T47D (cell line): ENCODE results near the gene LILRA1.
"Not testable (repeated sequence)": the region's sequence is repeated elsewhere in the genome, so short reads cannot be mapped to it uniquely, and the experiment has no call there.

Experiments used
- DNase-seq, 2 experiments: peaks; one replicate each; pipeline versions ENCODE4 v3.0.0 to v3.0.0-alpha.2; 2011 to 2012; ENCODE audit warnings: low read depth in 1 of 2, low spot score in 1 of 2
- JUND ChIP-seq: IDR thresholded peaks from 2 replicates; pipeline ENCODE4 v1.6.1; 2012; ENCODE audit warnings: low read depth
- in situ Hi-C: cut with HindIII; loops from 2 replicates; pipeline ENCODE4 v1.10.0; 2016; ENCODE audit warnings: low sequenced_read_pairs, low pct_unique_long_range_greater_than_20kb

LILRA1 gene

DNA sequence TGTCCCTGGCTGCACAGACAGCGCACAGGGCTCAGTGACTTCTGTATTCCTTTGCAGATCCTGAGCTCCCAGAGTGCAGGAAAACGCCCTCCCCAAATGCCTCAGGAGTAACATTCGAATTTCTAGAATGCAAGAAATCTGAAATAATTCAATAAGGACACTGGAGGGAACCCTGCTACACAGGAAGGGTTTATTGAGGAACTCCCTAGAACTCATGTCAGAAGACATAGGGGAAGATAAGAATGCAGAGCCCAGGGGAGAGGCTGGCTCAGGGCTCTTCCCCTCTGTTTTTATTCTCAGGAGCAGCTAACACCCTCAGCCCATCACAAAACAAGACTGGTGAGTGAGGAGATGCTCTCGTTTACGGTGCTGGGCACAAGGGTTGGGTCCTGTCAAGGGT is 6.8 kb downstream of the LILRA1 start:
- no peak for DNase-seq
- no peak for TF ChIP-seq JUND
- in situ Hi-C loops = no loop called here

GRCh38 chr19:54606230-54606629 is 12.8 kb downstream of the LILRA1 start:
- DNase-seq = no peak
- in situ Hi-C loops = no loop called here
- TF ChIP-seq JUND = no peak

DNA sequence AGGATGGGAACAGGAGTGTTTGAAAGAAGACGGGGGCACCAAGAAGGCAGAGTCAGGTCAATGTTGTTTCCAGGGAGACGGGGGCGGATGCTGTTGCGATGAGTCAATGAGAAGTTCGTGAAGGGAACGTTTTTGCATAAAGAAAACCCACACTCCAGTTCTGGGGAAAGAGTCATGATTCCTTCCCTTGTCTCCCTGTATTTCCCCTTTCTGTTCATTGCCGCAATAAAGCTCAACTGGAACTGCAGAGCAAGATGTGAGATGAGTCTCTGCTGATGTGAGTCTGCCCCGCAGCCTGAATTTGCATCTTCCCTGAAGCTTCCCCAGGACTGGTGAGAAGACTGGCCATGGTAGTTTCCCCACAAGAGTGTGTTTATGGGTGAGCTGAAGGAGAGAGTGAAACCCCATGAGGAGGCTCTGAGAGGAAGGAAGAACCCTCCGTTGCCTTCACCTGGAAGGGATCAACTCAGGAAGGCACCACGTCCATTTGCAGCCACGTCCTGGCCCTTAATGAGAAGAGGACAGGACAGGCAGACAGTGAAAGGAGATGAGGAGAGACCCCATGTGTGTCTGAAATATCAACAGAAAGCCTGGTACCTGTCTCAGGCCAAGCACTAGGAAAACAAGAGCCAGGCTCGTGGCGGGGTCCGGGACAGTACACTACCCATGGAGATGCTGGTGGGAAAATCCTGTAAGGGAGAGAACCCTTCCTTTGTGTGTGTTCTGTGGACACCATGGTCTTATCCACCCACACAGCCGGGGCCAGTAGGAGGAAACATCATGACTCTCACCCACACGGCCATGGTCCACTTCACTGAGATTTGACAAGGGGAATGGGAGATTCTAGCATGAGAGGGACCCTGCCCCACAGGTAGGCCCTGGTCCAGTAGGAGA is 13.7 kb downstream of the LILRA1 start:
- TF ChIP-seq JUND = no peak
- DNase-seq = no peak

GRCh38 chr19:54607785-54608150 is 14.3 kb downstream of the LILRA1 start:
- TF ChIP-seq JUND = no peak
- in situ Hi-C loops = no loop called here
- DNase-seq = no peak

More for the DNA sequence above, 13.7 kb downstream of the LILRA1 start:
- in situ Hi-C loops = no loop called here

GRCh38 chr19:54608205-54608604 is 14.8 kb downstream of the LILRA1 start:
- DNase-seq = no peak
- TF ChIP-seq JUND = no peak
- in situ Hi-C loops = no loop called here

DNA sequence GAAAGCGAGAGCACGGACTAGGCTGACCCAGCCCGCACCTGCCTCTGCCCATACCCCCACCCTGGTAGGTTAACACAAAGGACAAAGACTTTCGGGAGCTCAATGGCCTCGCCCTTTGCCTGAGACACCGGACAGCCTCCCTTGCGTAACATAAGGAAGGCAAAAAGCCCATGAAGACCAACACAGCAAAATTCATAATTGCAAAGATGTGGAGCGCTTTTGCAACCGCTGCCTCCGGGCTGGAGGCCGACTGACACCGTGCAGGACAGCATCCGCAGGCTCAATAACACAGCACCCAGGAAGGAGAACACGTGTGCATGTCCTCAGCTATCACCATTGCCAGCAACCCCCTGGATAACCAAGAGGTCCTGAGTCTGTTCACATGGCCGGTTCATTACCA is 15.4 kb downstream of the LILRA1 start:
- in situ Hi-C loops = no loop called here
- no peak for TF ChIP-seq JUND
- DNase-seq = no peak

- no peak for DNase-seq
- TF ChIP-seq JUND = no peak
- in situ Hi-C loops = no loop called here
Measured at GRCh38 chr19:54609356-54609791, 15.9 kb downstream of the LILRA1 start.

GRCh38 chr19:54612428-54612827 is 19.0 kb downstream of the LILRA1 start:
- TF ChIP-seq JUND = no peak

DNA sequence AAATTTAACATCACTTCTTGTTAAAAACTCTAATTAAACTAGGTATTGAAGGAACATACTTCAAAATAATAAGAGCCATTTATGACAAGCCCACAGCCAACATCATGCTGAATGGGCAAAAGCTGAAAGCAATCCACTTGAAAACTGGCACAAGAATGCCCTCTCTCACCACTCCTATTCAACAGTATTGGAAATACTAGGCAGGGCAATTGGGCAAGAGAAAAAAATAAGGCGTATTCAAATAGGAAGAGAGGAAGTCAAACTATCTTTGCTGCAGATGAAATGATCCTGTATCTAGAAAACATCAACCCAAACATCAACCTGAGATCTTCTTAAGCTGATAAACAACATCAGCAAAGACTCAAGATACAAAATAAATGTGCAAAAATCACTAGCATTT is 21.3 kb downstream of the LILRA1 start:
- DNase-seq = no peak
- in situ Hi-C loops = no loop called here
- no peak for TF ChIP-seq JUND

More at GRCh38 chr19:54612428-54612827, 19.0 kb downstream of the LILRA1 start:
- DNase-seq = no peak
- in situ Hi-C loops = no loop called here

GRCh38 chr19:54616057-54616456 is 22.6 kb downstream of the LILRA1 start:
- in situ Hi-C loops = no loop called here
- no peak for DNase-seq
- no peak for TF ChIP-seq JUND

GRCh38 chr19:54616821-54617560 is 23.6 kb downstream of the LILRA1 start:
- no peak for TF ChIP-seq JUND
- no peak for DNase-seq
- in situ Hi-C loops = no loop called here

GRCh38 chr19:54620464-54620863 is 27.0 kb downstream of the LILRA1 start:
- in situ Hi-C loops = no loop called here
- no peak for DNase-seq
- TF ChIP-seq JUND = no peak

- in situ Hi-C loops = no loop called here
- TF ChIP-seq JUND = no peak
- DNase-seq = no peak
Measured at GRCh38 chr19:54622431-54622830, 29.0 kb downstream of the LILRA1 start.

DNA sequence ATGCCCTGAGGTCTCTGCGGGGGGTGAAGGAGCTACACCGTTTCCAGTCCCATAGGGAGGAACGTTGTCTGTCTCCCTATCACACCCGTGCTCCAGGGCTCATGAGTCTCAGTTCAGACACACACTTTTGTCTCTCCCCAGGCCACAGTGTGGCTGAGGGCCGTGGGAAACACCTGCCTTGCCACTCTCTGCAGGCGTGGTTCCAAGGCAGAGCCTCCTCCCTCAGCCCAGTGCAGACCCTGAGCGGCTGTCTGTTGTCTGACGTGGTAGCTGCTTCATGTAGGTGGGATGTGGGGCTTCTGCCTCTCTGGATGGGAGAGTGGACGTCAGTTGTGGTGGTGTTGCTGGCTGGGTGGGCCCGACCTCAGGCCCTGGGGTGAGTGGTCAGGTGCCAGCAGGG is 30.8 kb downstream of the LILRA1 start:
- DNase-seq, in situ Hi-C loops: not testable (repeated sequence)

DNA sequence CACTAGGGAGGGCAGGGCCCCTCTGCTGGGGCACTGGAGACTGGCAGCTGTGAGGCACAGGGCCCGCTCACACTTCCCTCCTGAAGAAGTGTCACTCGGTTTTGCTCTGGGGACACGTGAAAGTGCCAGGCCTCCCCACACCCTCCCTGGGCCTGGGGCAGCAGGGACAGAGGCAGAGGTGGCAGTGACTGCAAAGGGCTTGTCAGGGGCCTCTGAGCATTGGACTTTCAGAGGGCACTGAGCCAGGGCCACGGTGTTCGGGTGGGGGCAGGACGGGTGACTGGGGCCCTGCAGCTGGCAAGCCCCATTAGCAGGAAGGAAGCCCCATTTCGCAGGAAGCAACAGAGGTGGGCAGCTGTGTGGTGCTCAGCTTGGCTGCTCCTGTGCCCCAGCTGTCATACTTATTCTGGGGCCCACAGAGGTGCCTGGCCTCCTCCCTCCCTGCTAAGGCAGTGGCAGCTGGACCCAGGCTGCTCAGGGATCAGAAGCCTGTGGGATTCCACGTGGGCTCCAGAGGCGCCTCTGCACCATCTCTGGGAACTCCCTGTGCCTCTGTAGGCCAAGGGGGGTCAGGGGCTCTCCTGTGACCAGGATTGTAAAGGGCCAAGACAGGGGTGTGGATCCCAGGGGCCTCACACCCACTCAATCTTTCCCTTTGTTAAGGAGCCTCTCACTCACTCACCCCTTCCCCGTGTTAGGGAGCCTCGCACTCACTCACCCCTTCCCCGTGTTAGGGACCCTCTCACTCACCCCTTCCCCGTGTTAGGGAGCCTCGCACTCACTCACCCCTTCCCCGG is 31.7 kb downstream of the LILRA1 start:
- DNase-seq, in situ Hi-C loops: not testable (repeated sequence)
